Spleen (tissue), 7 donors: ENCODE data around the gene PPP2R5E.

Source experiments
- POLR2A ChIP-seq, 3 donors: fragments of 450-650 bp; IDR thresholded peaks; one replicate each; pipeline ENCODE4 v1.5.1; 2017; ENCODE audit warnings: antibody characterized with exemption in 3 of 3, mild to moderate bottlenecking in 1 of 3
- TF ChIP-seq, protein P1 (sequence below), 11 experiments: fragments of 200-600 bp in 7 of 11; fragments of 450-650 bp in 4 of 11; sonication (generic) in 4 of 11; IDR thresholded peaks in 8 of 11; conservative IDR thresholded peaks in 3 of 11; 1 replicate in 7 of 11; 2 replicates in 4 of 11; pipeline versions ENCODE4 v1.4.0 to v1.8.0; 2016 to 2021; ENCODE audit warnings: antibody characterized with exemption in 11 of 11, inconsistent platforms in 4 of 11, mild to moderate bottlenecking in 1 of 11
- donor health status: DM: no; HTN: no; CAD: no; lungs with moderate emphysema.
- donor health status: DM: no; HTN: no; CAD: no.
- donor health status: DM: no; HTN: no; CAD: no.

- TF ChIP-seq POLR2A (IDR thresholded peaks at IDR 0.05) = no peak
- TF ChIP-seq, protein P1, sequence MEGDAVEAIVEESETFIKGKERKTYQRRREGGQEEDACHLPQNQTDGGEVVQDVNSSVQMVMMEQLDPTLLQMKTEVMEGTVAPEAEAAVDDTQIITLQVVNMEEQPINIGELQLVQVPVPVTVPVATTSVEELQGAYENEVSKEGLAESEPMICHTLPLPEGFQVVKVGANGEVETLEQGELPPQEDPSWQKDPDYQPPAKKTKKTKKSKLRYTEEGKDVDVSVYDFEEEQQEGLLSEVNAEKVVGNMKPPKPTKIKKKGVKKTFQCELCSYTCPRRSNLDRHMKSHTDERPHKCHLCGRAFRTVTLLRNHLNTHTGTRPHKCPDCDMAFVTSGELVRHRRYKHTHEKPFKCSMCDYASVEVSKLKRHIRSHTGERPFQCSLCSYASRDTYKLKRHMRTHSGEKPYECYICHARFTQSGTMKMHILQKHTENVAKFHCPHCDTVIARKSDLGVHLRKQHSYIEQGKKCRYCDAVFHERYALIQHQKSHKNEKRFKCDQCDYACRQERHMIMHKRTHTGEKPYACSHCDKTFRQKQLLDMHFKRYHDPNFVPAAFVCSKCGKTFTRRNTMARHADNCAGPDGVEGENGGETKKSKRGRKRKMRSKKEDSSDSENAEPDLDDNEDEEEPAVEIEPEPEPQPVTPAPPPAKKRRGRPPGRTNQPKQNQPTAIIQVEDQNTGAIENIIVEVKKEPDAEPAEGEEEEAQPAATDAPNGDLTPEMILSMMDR (IDR thresholded peaks at IDR 0.05 in 8 of 11, conservative IDR thresholded peaks at IDR 0.05 in 3 of 11) = no peak
Observed at GRCh38 chr14:63457498-63457897, 85.7 kb downstream of the PPP2R5E start.
